Tibial nerve (tissue), 3 donors: ENCODE measurements around the gene KIRREL3.

Experiments used
- POLR2A ChIP-seq, 2 donors: fragments of 450-650 bp; IDR thresholded peaks; one replicate each; pipeline ENCODE4 v1.6.1; 2017; ENCODE audit warnings: antibody characterized with exemption in 2 of 2, mild to moderate bottlenecking in 2 of 2, moderate library complexity in 2 of 2
- TF ChIP-seq, protein P1 (sequence below), 5 experiments: fragments of 200-600 bp in 3 of 5; fragments of 450-650 bp in 2 of 5; sonication (generic) in 3 of 5; IDR thresholded peaks; one replicate each; pipeline ENCODE4 v1.5.1; 2016 to 2019; ENCODE audit warnings: antibody characterized with exemption in 5 of 5, mild to moderate bottlenecking in 3 of 5, moderate library complexity in 2 of 5

DNA sequence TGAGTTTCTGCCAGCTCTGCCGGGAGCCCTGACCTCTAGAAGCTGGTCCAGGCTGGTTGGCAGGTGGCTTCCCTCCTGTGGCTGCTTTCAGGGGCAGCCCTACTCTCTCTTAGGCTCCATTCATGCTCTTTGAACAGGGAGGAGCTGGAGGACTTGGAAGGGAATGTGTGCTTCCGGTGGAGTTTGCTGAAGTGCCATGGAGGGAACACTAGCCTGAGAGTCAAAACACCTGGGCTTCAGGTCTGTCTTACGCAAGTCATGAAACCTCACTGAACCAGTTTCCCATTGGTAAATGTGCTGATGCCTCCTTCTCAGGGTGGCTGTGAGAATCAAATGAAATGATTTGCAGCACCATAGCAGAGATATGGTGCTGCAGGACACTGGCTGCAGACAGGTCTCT is 224.5 kb downstream of the KIRREL3 start:
- TF ChIP-seq, protein P1, sequence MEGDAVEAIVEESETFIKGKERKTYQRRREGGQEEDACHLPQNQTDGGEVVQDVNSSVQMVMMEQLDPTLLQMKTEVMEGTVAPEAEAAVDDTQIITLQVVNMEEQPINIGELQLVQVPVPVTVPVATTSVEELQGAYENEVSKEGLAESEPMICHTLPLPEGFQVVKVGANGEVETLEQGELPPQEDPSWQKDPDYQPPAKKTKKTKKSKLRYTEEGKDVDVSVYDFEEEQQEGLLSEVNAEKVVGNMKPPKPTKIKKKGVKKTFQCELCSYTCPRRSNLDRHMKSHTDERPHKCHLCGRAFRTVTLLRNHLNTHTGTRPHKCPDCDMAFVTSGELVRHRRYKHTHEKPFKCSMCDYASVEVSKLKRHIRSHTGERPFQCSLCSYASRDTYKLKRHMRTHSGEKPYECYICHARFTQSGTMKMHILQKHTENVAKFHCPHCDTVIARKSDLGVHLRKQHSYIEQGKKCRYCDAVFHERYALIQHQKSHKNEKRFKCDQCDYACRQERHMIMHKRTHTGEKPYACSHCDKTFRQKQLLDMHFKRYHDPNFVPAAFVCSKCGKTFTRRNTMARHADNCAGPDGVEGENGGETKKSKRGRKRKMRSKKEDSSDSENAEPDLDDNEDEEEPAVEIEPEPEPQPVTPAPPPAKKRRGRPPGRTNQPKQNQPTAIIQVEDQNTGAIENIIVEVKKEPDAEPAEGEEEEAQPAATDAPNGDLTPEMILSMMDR (IDR thresholded peaks at IDR 0.05), result no peak
- TF ChIP-seq POLR2A (IDR thresholded peaks at IDR 0.05), result no peak
